A673 (cell line): ENCODE results near the gene IMMP2L.

Source experiments
- CTCF ChIP-seq: fragments of 300-800, 200-600 bp; sonication (generic); conservative IDR thresholded peaks from 2 replicates; pipeline ENCODE4 v1.5.1; 2017; ENCODE audit warnings: low read depth, mild to moderate bottlenecking, antibody characterized with exemption, low read length, moderate library complexity, mixed read lengths
- EZH2 ChIP-seq: fragments of 200-600 bp; sonication (generic); IDR thresholded peaks from 2 replicates; pipeline ENCODE4 v1.6.1; 2017; ENCODE audit warnings: borderline replicate concordance, low read depth, mild to moderate bottlenecking, mixed read lengths, antibody characterized with exemption, low read length; ENCODE audit not compliant: poor library complexity, severe bottlenecking

- no peak for TF ChIP-seq CTCF
- TF ChIP-seq EZH2: no peak
Measured at GRCh38 chr7:111439977-111440376, 122.3 kb downstream of the IMMP2L start.
